A673 (cell line): ENCODE data around the gene TSPAN7.

Source experiments
- EZH2 ChIP-seq: fragments of 200-600 bp; sonication (generic); IDR thresholded peaks from 2 replicates; pipeline ENCODE4 v1.6.1; 2017; ENCODE audit warnings: borderline replicate concordance, low read depth, mild to moderate bottlenecking, mixed read lengths, antibody characterized with exemption, low read length; ENCODE audit not compliant: poor library complexity, severe bottlenecking
- TF ChIP-seq, protein P1 (sequence below): fragments of 300-800, 200-600 bp; sonication (generic); conservative IDR thresholded peaks from 2 replicates; pipeline ENCODE4 v1.5.1; 2017; ENCODE audit warnings: low read depth, mild to moderate bottlenecking, antibody characterized with exemption, low read length, moderate library complexity, mixed read lengths

DNA sequence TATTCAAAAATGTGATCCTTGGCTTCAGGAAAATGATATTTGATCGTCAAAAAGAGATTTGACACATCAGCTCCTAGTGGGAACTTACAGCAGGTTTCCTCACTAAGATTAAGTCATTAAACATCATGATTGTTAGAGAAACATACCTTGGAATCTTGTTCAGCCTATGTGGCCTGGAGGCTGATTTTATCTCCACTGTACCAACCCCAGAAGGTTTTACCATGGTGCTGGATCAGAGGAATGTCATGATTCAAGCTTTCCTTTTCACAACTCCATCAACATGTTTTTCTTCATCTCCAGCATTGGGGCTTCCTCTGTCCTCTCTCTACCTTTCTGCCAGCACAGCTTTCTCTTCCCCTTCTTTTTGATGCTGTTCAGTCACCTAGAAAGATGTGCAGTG lies 171.5 kb downstream of the TSPAN7 start:
- TF ChIP-seq, protein P1, sequence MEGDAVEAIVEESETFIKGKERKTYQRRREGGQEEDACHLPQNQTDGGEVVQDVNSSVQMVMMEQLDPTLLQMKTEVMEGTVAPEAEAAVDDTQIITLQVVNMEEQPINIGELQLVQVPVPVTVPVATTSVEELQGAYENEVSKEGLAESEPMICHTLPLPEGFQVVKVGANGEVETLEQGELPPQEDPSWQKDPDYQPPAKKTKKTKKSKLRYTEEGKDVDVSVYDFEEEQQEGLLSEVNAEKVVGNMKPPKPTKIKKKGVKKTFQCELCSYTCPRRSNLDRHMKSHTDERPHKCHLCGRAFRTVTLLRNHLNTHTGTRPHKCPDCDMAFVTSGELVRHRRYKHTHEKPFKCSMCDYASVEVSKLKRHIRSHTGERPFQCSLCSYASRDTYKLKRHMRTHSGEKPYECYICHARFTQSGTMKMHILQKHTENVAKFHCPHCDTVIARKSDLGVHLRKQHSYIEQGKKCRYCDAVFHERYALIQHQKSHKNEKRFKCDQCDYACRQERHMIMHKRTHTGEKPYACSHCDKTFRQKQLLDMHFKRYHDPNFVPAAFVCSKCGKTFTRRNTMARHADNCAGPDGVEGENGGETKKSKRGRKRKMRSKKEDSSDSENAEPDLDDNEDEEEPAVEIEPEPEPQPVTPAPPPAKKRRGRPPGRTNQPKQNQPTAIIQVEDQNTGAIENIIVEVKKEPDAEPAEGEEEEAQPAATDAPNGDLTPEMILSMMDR: no peak
- TF ChIP-seq EZH2: no peak
